HG03066 (cell line): Measurements from ENCODE around the gene STPG4.

Experiments used
- ATAC-seq: cut with Tn5 transposase; IDR thresholded peaks from one replicate; pipeline ENCODE4 v1.9.1; 2021; ENCODE audit warnings: low read depth; ENCODE audit not compliant: unreplicated experiment

STPG4 gene

GRCh38 chr2:47058003-47058931 lies 96.8 kb downstream of the STPG4 start:
- ATAC-seq, result no peak

GRCh38 chr2:47057687-47058002 lies 97.5 kb downstream of the STPG4 start:
- ATAC-seq, result no peak

- no peak for ATAC-seq
Measured at GRCh38 chr2:47056868-47057686, 98.0 kb downstream of the STPG4 start.

- no peak for ATAC-seq
Measured at GRCh38 chr2:47056374-47056773, 98.7 kb downstream of the STPG4 start.

GRCh38 chr2:47054868-47055267 lies 100.2 kb downstream of the STPG4 start:
- ATAC-seq, result no peak

- no peak for ATAC-seq
Measured at GRCh38 chr2:47054036-47054555, 101.0 kb downstream of the STPG4 start.

GRCh38 chr2:47052847-47053246 lies 102.3 kb downstream of the STPG4 start:
- no peak for ATAC-seq

GRCh38 chr2:47051562-47051961 lies 103.5 kb downstream of the STPG4 start:
- no peak for ATAC-seq

- no peak for ATAC-seq
Measured at GRCh38 chr2:47050762-47051161, 104.3 kb downstream of the STPG4 start.

GRCh38 chr2:47050021-47050760 lies 104.9 kb downstream of the STPG4 start:
- ATAC-seq, result no peak

GRCh38 chr2:47049502-47049901 lies 105.6 kb downstream of the STPG4 start:
- ATAC-seq, result no peak

GRCh38 chr2:47048801-47049480 lies 106.2 kb downstream of the STPG4 start:
- no peak for ATAC-seq

- no peak for ATAC-seq
Measured at GRCh38 chr2:47046271-47046670, 108.8 kb downstream of the STPG4 start.

- no peak for ATAC-seq
Measured at GRCh38 chr2:47043891-47044239, 111.2 kb downstream of the STPG4 start.

- ATAC-seq, result no peak
Measured at GRCh38 chr2:47043142-47043890, 111.8 kb downstream of the STPG4 start.

- no peak for ATAC-seq
Measured at GRCh38 chr2:47041891-47042684, 113.0 kb downstream of the STPG4 start.

GRCh38 chr2:47041063-47041462 lies 114.0 kb downstream of the STPG4 start:
- ATAC-seq, result no peak

GRCh38 chr2:47040651-47041050 lies 114.5 kb downstream of the STPG4 start:
- no peak for ATAC-seq
